HG03175 (cell line): ENCODE data around the gene TC2N.
"Not testable (repeated sequence)": the region's sequence is repeated elsewhere in the genome, so short reads cannot be mapped to it uniquely, and the experiment has no call there.

Experiments used
- ATAC-seq: cut with Tn5 transposase; IDR thresholded peaks from one replicate; pipeline ENCODE4 v1.9.1; 2021; ENCODE audit warnings: mild to moderate bottlenecking, moderate library complexity; ENCODE audit not compliant: unreplicated experiment

Gene TC2N

GRCh38 chr14:91755570-91756295 lies 111.6 kb downstream of the TC2N start:
- ATAC-seq = no peak

- ATAC-seq = no peak
Measured at GRCh38 chr14:91754819-91755218, 112.5 kb downstream of the TC2N start.

- ATAC-seq = no peak
Measured at GRCh38 chr14:91754185-91754584, 113.2 kb downstream of the TC2N start.

- ATAC-seq = no peak
Measured at GRCh38 chr14:91753501-91754128, 113.7 kb downstream of the TC2N start.

GRCh38 chr14:91752961-91753360 lies 114.4 kb downstream of the TC2N start:
- no peak for ATAC-seq

- no peak for ATAC-seq
Measured at GRCh38 chr14:91751719-91752118, 115.6 kb downstream of the TC2N start.

GRCh38 chr14:91750634-91751198 lies 116.6 kb downstream of the TC2N start:
- ATAC-seq = no peak

- no peak for ATAC-seq
Measured at GRCh38 chr14:91749868-91750267, 117.5 kb downstream of the TC2N start.

- ATAC-seq = no peak
Measured at GRCh38 chr14:91748049-91748448, 119.3 kb downstream of the TC2N start.

GRCh38 chr14:91745344-91745743 lies 122.0 kb downstream of the TC2N start:
- no peak for ATAC-seq

- no peak for ATAC-seq
Measured at GRCh38 chr14:91744068-91744480, 123.3 kb downstream of the TC2N start.

GRCh38 chr14:91743305-91743653 lies 124.1 kb downstream of the TC2N start:
- ATAC-seq = no peak

GRCh38 chr14:91742621-91743304 lies 124.6 kb downstream of the TC2N start:
- ATAC-seq = no peak

GRCh38 chr14:91739867-91740266 lies 127.5 kb downstream of the TC2N start:
- ATAC-seq = not testable (repeated sequence)

GRCh38 chr14:91737619-91738018 lies 129.7 kb downstream of the TC2N start:
- no peak for ATAC-seq

- ATAC-seq = no peak
Measured at GRCh38 chr14:91732859-91733477, 134.4 kb downstream of the TC2N start.

GRCh38 chr14:91732439-91732838 lies 134.9 kb downstream of the TC2N start:
- ATAC-seq = no peak

- no peak for ATAC-seq
Measured at GRCh38 chr14:91731986-91732385, 135.3 kb downstream of the TC2N start, which contains the start of gene CATSPERB. Gene CATSPERB, minus strand, starts transcription at chr14:91732086. Its CDS starts 2,607 bp downstream, at chr14:91729479.

GRCh38 chr14:91731018-91731417 lies 136.3 kb downstream of the TC2N start:
- no peak for ATAC-seq

- no peak for ATAC-seq
Measured at GRCh38 chr14:91729756-91730155, 137.6 kb downstream of the TC2N start.
